Brain microvascular endothelial cell (primary cell): ENCODE data around the gene TMEM134.
A peak's percentile ranks its signal among the peaks of the same experiment; 100 is the strongest.

Source experiments
- DNase-seq: peaks from one replicate; pipeline ENCODE4 v3.0.0-alpha.2; 2020
- H3K27ac ChIP-seq: fragments of 250-450 bp; sonication (Bioruptor Pico); 2 replicates; pipeline ENCODE4 v1.5.1; 2020; ENCODE audit warnings: mild to moderate bottlenecking, moderate library complexity
- H3K27me3 ChIP-seq: fragments of 250-450 bp; sonication (Bioruptor Pico); replicated peaks from 2 replicates; pipeline ENCODE4 v1.5.1; 2020; ENCODE audit warnings: mild to moderate bottlenecking
- H3K36me3 ChIP-seq: fragments of 250-450 bp; sonication (Bioruptor Pico); replicated peaks from 2 replicates; pipeline ENCODE4 v1.5.1; 2020; ENCODE audit warnings: mild to moderate bottlenecking
- H3K4me3 ChIP-seq: 2 replicates; pipeline ENCODE4 v1.5.1; 2011; ENCODE audit warnings: low read depth, mild to moderate bottlenecking, control low read depth, low read length, moderate library complexity
- CTCF ChIP-seq: IDR thresholded peaks from 2 replicates; pipeline ENCODE4 v1.5.1; 2011; ENCODE audit warnings: low read depth, mild to moderate bottlenecking, moderate library complexity, low read length, control low read depth, inconsistent platforms; ENCODE audit errors: missing control alignments
- in situ Hi-C: cut with HindIII; loops from 2 replicates; pipeline ENCODE4 v1.10.0; 2017; ENCODE audit warnings: low sequenced_read_pairs, low pct_ligation_motif_present

TMEM134 gene

GRCh38 chr11:67421430-67422031, 47.5 kb downstream of the TMEM134 start:
- Histone ChIP-seq H3K4me3 (peak overlapping the region; percentile 31), H3K27ac (no peak overlapping the region), H3K27me3 (no peaks in the 10 kb centered on the region), H3K36me3 (no peaks in the 10 kb centered on the region)
- DNase-seq: no peak
- in situ Hi-C loops: no loop called here
- no peak for TF ChIP-seq CTCF

- peak; percentile 88 for DNase-seq
Measured at GRCh38 chr11:67420646-67421429, 48.2 kb downstream of the TMEM134 start.

GRCh38 chr11:67420147-67420645, 48.9 kb downstream of the TMEM134 start:
- in situ Hi-C loops: no loop called here
- Histone ChIP-seq H3K27ac (peak overlapping the region; percentile 49), H3K4me3 (peak overlapping the region; percentile 47), H3K27me3 (peaks cover under 1% of the 10 kb centered on the region), H3K36me3 (no peaks in the 10 kb centered on the region)
- no peak for DNase-seq
- no peak for TF ChIP-seq CTCF

More at GRCh38 chr11:67420646-67421429, 48.2 kb downstream of the TMEM134 start:
- H3K4me3 ChIP-seq: peak overlapping the region; percentile 47
- no peaks in the 10 kb centered on the region for H3K27me3 ChIP-seq
- H3K36me3 ChIP-seq: no peaks in the 10 kb centered on the region
- no peak for TF ChIP-seq CTCF
- H3K27ac ChIP-seq: peak overlapping the region; percentile 49
- in situ Hi-C loops: no loop called here

- Histone ChIP-seq H3K27me3 (peaks cover 5% of the 10 kb centered on the region), H3K4me3 (no peak overlapping the region), H3K36me3 (no peaks in the 10 kb centered on the region), H3K27ac (no peak overlapping the region)
- in situ Hi-C loops: no loop called here
- TF ChIP-seq CTCF: no peak
- no peak for DNase-seq
Measured at GRCh38 chr11:67419325-67420049, 49.6 kb downstream of the TMEM134 start.

GRCh38 chr11:67418476-67419281, 50.4 kb downstream of the TMEM134 start:
- in situ Hi-C loops: no loop called here
- Histone ChIP-seq H3K27me3 (peaks cover 5% of the 10 kb centered on the region), H3K4me3 (no peak overlapping the region), H3K36me3 (no peaks in the 10 kb centered on the region), H3K27ac (no peak overlapping the region)
- DNase-seq: no peak
- no peak for TF ChIP-seq CTCF
